CD14-positive monocyte (primary cell): ENCODE data around the gene ASTN2. TPM values are rescaled to one million over a fixed set of nuclear protein-coding genes. Genes with fewer than 3 reads are reported as not detected.

Experiments used
- DNase-seq, 3 donors: peaks; one replicate each; pipeline ENCODE4 v3.0.0-alpha.2; 2011 to 2022
- H2AFZ ChIP-seq: 2 replicates; pipeline ENCODE4 v1.6.0; 2012; ENCODE audit warnings: mild to moderate bottlenecking, low read depth, low read length, inconsistent platforms; ENCODE audit not compliant: insufficient read depth, poor library complexity, severe bottlenecking
- H3K27ac ChIP-seq, 2 donors: 1 replicate in 1 of 2; 2 replicates in 1 of 2; pipeline ENCODE4 v1.5.1; 2012 to 2013; ENCODE audit warnings: low read length in 2 of 2, control low read depth in 1 of 2, inconsistent platforms in 1 of 2, low read depth in 1 of 2, mild to moderate bottlenecking in 1 of 2
- H3K27me3 ChIP-seq, 2 donors: one replicate each; pipeline versions ENCODE4 v1.6.0 to v1.6.1; 2011 to 2013; ENCODE audit warnings: low read length in 2 of 2; ENCODE audit not compliant: control insufficient read depth in 2 of 2, insufficient read depth in 2 of 2
- H3K36me3 ChIP-seq, 2 donors: replicated peaks in 1 of 2; 1 replicate in 1 of 2; 2 replicates in 1 of 2; pipeline versions ENCODE4 v1.5.1 to v1.6.1; 2012 to 2013; ENCODE audit warnings: low read length in 2 of 2, control low read depth in 1 of 2, inconsistent platforms in 1 of 2, mild to moderate bottlenecking in 1 of 2; ENCODE audit not compliant: insufficient read depth in 2 of 2, control insufficient read depth in 1 of 2
- H3K4me1 ChIP-seq, 2 donors: 1 replicate in 1 of 2; 2 replicates in 1 of 2; pipeline versions ENCODE4 v1.5.1 to v1.6.1; 2012 to 2013; ENCODE audit warnings: low read length in 2 of 2, control low read depth in 1 of 2, inconsistent platforms in 1 of 2, mild to moderate bottlenecking in 1 of 2, moderate library complexity in 1 of 2; ENCODE audit not compliant: insufficient read depth in 2 of 2, control insufficient read depth in 1 of 2
- H3K4me2 ChIP-seq: replicated peaks from 2 replicates; pipeline ENCODE3; 2012; ENCODE audit warnings: low read length, moderate library complexity, mild to moderate bottlenecking; ENCODE audit not compliant: poor library complexity, severe bottlenecking; ENCODE audit errors: extremely low read depth
- H3K4me3 ChIP-seq, 3 experiments: fragments of 200-600 bp in 1 of 3; sonication (generic) in 1 of 3; replicated peaks in 1 of 3; 1 replicate in 2 of 3; 2 replicates in 1 of 3; pipeline ENCODE4 v1.5.1; 2011 to 2013; ENCODE audit warnings: low read length in 3 of 3, mild to moderate bottlenecking in 3 of 3, control low read depth in 2 of 3, low read depth in 2 of 3, inconsistent platforms in 1 of 3, moderate library complexity in 1 of 3
- H3K79me2 ChIP-seq: 2 replicates; pipeline ENCODE4 v1.6.0; 2012; ENCODE audit warnings: mild to moderate bottlenecking, control low read depth, inconsistent platforms, low read length, moderate library complexity; ENCODE audit not compliant: insufficient read depth
- H3K9ac ChIP-seq: 2 replicates; pipeline ENCODE4 v1.6.0; 2017; ENCODE audit warnings: low read length, mild to moderate bottlenecking; ENCODE audit not compliant: insufficient read depth, poor library complexity, severe bottlenecking
- H3K9me3 ChIP-seq, 2 donors: replicated peaks in 1 of 2; 1 replicate in 1 of 2; 2 replicates in 1 of 2; pipeline versions ENCODE4 v1.5.1 to v1.6.1; 2012 to 2013; ENCODE audit warnings: low read length in 2 of 2, control low read depth in 1 of 2; ENCODE audit not compliant: control insufficient read depth in 1 of 2, insufficient read depth in 1 of 2
- H4K20me1 ChIP-seq: 2 replicates; pipeline ENCODE4 v1.6.0; 2012; ENCODE audit warnings: mild to moderate bottlenecking, low read length, control low read depth, moderate library complexity; ENCODE audit not compliant: insufficient read depth
- H3K27ac Mint-ChIP-seq, 7 donors: one replicate each; pipeline ENCODE4 v1.8.0; 2020; ENCODE audit warnings: mild to moderate bottlenecking in 7 of 7, mixed read lengths in 7 of 7, moderate library complexity in 6 of 7, inconsistent platforms in 2 of 7
- H3K27me3 Mint-ChIP-seq, 3 donors: one replicate each; pipeline ENCODE4 v1.8.0; 2021 to 2022; ENCODE audit warnings: low read depth in 3 of 3, mild to moderate bottlenecking in 3 of 3, mixed read lengths in 3 of 3, moderate library complexity in 3 of 3, inconsistent platforms in 1 of 3
- H3K36me3 Mint-ChIP-seq, 2 donors: one replicate each; pipeline ENCODE4 v1.8.0; 2020; ENCODE audit warnings: mixed read lengths in 2 of 2, inconsistent platforms in 1 of 2, mild to moderate bottlenecking in 1 of 2
- H3K4me1 Mint-ChIP-seq: one replicate; pipeline ENCODE4 v1.8.0; 2020; ENCODE audit warnings: mild to moderate bottlenecking, mixed read lengths
- H3K4me3 Mint-ChIP-seq, 2 donors: one replicate each; pipeline ENCODE4 v1.8.0; 2020; ENCODE audit warnings: mild to moderate bottlenecking in 2 of 2, mixed read lengths in 2 of 2, moderate library complexity in 1 of 2
- H3K9me3 Mint-ChIP-seq, 7 donors: one replicate each; pipeline ENCODE4 v1.8.0; 2020 to 2022; ENCODE audit warnings: mixed read lengths in 7 of 7, mild to moderate bottlenecking in 6 of 7, moderate library complexity in 6 of 7, inconsistent platforms in 2 of 7
- CTCF ChIP-seq: fragments of 200-600 bp; IDR thresholded peaks from one replicate; pipeline ENCODE4 v1.8.0; 2022; ENCODE audit warnings: antibody characterized with exemption, mild to moderate bottlenecking
- whole genome bisulfite sequencing: methylation state at CpG from one replicate; pipeline ENCODE4 v1.1.5; 2013; ENCODE audit warnings: missing lambda C conversion rate; ENCODE audit not compliant: insufficient coverage; 5-methylcytosine and 5-hydroxymethylcytosine counted together
- intact Hi-C, 2 donors: fragments of 100-400 bp; cut with micrococcal nuclease; formaldehyde crosslinking; loops; one replicate each; pipeline versions ENCODE4 v1.15.0 to v1.15.1; 2023
- polyA plus RNA-seq, 3 donors: library from polyadenylated mRNA; depleted of rRNA in 1 of 3; unstranded in 2 of 3; stranded (reverse) in 1 of 3; fragments of 300-500 nt in 2 of 3; fragments of >200 nt in 1 of 3; fragmentation: Illumina TruSeq in 2 of 3; gene quantifications; 1 replicate in 2 of 3; 2 replicates in 1 of 3; pipeline ENCODE4 v1.2.3, GENCODE V29; 2012 to 2021

Gene ASTN2
- polyA plus RNA-seq, 3 donors: not detected

- H3K36me3 Mint-ChIP-seq: no peaks in the 10 kb centered on the region
- no peaks in the 10 kb centered on the region for H3K4me1 Mint-ChIP-seq
- Histone ChIP-seq H3K4me1 (no peaks in the 10 kb centered on the region), H3K27me3 (no peaks in the 10 kb centered on the region), H2AFZ (no peak overlapping the region), H3K9me3 (no peaks in the 10 kb centered on the region), H3K27ac (no peak overlapping the region), H3K36me3 (no peaks in the 10 kb centered on the region), H3K79me2 (no peaks in the 10 kb centered on the region), H3K4me3 (no peak overlapping the region), H3K9ac (no peak overlapping the region), H3K4me2 (no peak overlapping the region), H4K20me1 (no peaks in the 10 kb centered on the region)
- WGBS: no CpG with 5 or more reads among the region's 2 CpGs
- peaks cover 0 to 9% (median 4%) of the 10 kb centered on the region in 7 donors for H3K9me3 Mint-ChIP-seq
- no peak for TF ChIP-seq CTCF
- no peak overlapping the region for H3K27ac Mint-ChIP-seq
- peaks cover 3 to 7% (median 5%) of the 10 kb centered on the region in 3 donors for H3K27me3 Mint-ChIP-seq
- H3K4me3 Mint-ChIP-seq: no peak overlapping the region
- DNase-seq: no peak
- intact Hi-C loops: no loop called here
Observed at GRCh38 chr9:117080765-117081390, 334.0 kb downstream of the ASTN2 start.

- H3K27me3 Mint-ChIP-seq: peaks cover 3 to 9% (median 8%) of the 10 kb centered on the region in 3 donors
- no peak overlapping the region for H3K27ac Mint-ChIP-seq
- no peak for TF ChIP-seq CTCF
- no peak overlapping the region for H2AFZ ChIP-seq
- no peak overlapping the region for H3K27ac ChIP-seq
- H3K4me3 ChIP-seq: no peak overlapping the region
- H3K9me3 ChIP-seq: no peaks in the 10 kb centered on the region
- no peaks in the 10 kb centered on the region for H3K27me3 ChIP-seq
- no peaks in the 10 kb centered on the region for H3K79me2 ChIP-seq
- intact Hi-C loops: no loop called here
- no peak overlapping the region for H3K9ac ChIP-seq
- no peaks in the 10 kb centered on the region for H3K4me1 Mint-ChIP-seq
- H3K9me3 Mint-ChIP-seq: peaks cover 0 to 4% (median 0%) of the 10 kb centered on the region in 7 donors
- no peak overlapping the region for H3K4me3 Mint-ChIP-seq
- no peaks in the 10 kb centered on the region for H3K36me3 ChIP-seq
- no peaks in the 10 kb centered on the region for H4K20me1 ChIP-seq
- WGBS: 93% methylated on average over 7 of the region's 8 CpGs
- H3K36me3 Mint-ChIP-seq: no peaks in the 10 kb centered on the region
- H3K4me2 ChIP-seq: no peak overlapping the region
- DNase-seq: no peak
- no peaks in the 10 kb centered on the region for H3K4me1 ChIP-seq
Observed at GRCh38 chr9:117076571-117077290, 338.1 kb downstream of the ASTN2 start.
